Neural progenitor cell (in vitro differentiated cells): ENCODE results near the gene RASAL3. TPM values are rescaled to one million over a fixed set of nuclear protein-coding genes. Genes with fewer than 3 reads are reported as not detected.

Experiments
- DNase-seq: peaks from one replicate; pipeline ENCODE4 v3.0.0-alpha.2; 2016; ENCODE audit warnings: low spot score
- H2AFZ ChIP-seq: fragments of 200-600 bp; sonication (generic); replicated peaks from 2 replicates; pipeline ENCODE4 v1.6.1; 2016; ENCODE audit warnings: antibody characterized with exemption
- H3F3A ChIP-seq: fragments of 200-600 bp; sonication (generic); 2 replicates; pipeline ENCODE4 v1.6.1; 2016; ENCODE audit warnings: antibody characterized with exemption, low read depth
- H3K27ac ChIP-seq: fragments of 200-600 bp; sonication (generic); 2 replicates; pipeline ENCODE4 v1.5.1; 2016; ENCODE audit warnings: mild to moderate bottlenecking
- H3K27me3 ChIP-seq: fragments of 200-600 bp; sonication (generic); 2 replicates; pipeline ENCODE4 v1.6.1; 2016; ENCODE audit warnings: mild to moderate bottlenecking, moderate library complexity
- H3K36me3 ChIP-seq: fragments of 200-600 bp; sonication (generic); 2 replicates; pipeline ENCODE4 v1.5.1; 2016
- H3K4me1 ChIP-seq: fragments of 200-600 bp; sonication (generic); 2 replicates; pipeline ENCODE4 v1.6.1; 2016; ENCODE audit warnings: mixed run types
- H3K4me2 ChIP-seq: fragments of 200-600 bp; sonication (generic); 2 replicates; pipeline ENCODE4 v1.6.1; 2016
- H3K4me3 ChIP-seq: fragments of 200-600 bp; sonication (generic); 2 replicates; pipeline ENCODE4 v1.5.1; 2016
- H3K79me2 ChIP-seq: fragments of 200-600 bp; sonication (generic); 2 replicates; pipeline ENCODE4 v1.6.1; 2016; ENCODE audit warnings: low read depth
- H3K9ac ChIP-seq: fragments of 200-600 bp; sonication (generic); 2 replicates; pipeline ENCODE4 v1.6.1; 2016
- H3K9me3 ChIP-seq: fragments of 200-600 bp; sonication (generic); 2 replicates; pipeline ENCODE4 v1.5.1; 2016; ENCODE audit warnings: low read depth
- H4K20me1 ChIP-seq: fragments of 200-600 bp; sonication (generic); 2 replicates; pipeline ENCODE4 v1.6.1; 2016; ENCODE audit warnings: low read depth
- H3K27ac Mint-ChIP-seq: 3 replicates; pipeline ENCODE4 v1.8.0; 2021; ENCODE audit warnings: mixed read lengths
- H3K27me3 Mint-ChIP-seq: 2 replicates; pipeline ENCODE4 v1.8.0; 2022; ENCODE audit warnings: low read depth, mild to moderate bottlenecking, inconsistent platforms, moderate library complexity, mixed read lengths; ENCODE audit not compliant: insufficient read depth
- H3K36me3 Mint-ChIP-seq: 3 replicates; pipeline ENCODE4 v1.8.0; 2021; ENCODE audit warnings: mixed read lengths
- H3K4me1 Mint-ChIP-seq: 3 replicates; pipeline ENCODE4 v1.8.0; 2021; ENCODE audit warnings: mixed read lengths
- H3K4me3 Mint-ChIP-seq: 3 replicates; pipeline ENCODE4 v1.8.0; 2021; ENCODE audit warnings: mild to moderate bottlenecking, moderate library complexity, mixed read lengths
- H3K9me3 Mint-ChIP-seq: 3 replicates; pipeline ENCODE4 v1.8.0; 2020; ENCODE audit warnings: mixed read lengths
- EZH2 ChIP-seq: fragments of 200-600 bp; sonication (generic); IDR thresholded peaks from 2 replicates; pipeline ENCODE4 v1.6.1; 2017; ENCODE audit warnings: antibody characterized with exemption, mild to moderate bottlenecking, moderate library complexity
- EZH2phosphoT487 ChIP-seq: fragments of 200-600 bp; sonication (generic); IDR thresholded peaks from 2 replicates; pipeline ENCODE4 v1.6.1; 2017; ENCODE audit warnings: antibody characterized with exemption
- total RNA-seq: library from RNA; depleted of rRNA; stranded (reverse); fragments of >200 nt; gene quantifications from 2 replicates; pipeline ENCODE4 v1.2.3, GENCODE V29; 2015; ENCODE audit warnings: low replicate concordance
- TF ChIP-seq, protein P1 (sequence below): fragments of 200-600 bp; sonication (generic); IDR thresholded peaks from 2 replicates; pipeline ENCODE4 v1.5.1; 2017; ENCODE audit warnings: antibody characterized with exemption, mild to moderate bottlenecking

Gene RASAL3
- total RNA-seq, 1 donor from 2014 or later = not detected

GRCh38 chr19:15421721-15422260 lies 42.6 kb downstream of the RASAL3 start:
- Mint-ChIP-seq H3K4me1 (peaks cover 14% of the 10 kb centered on the region), H3K27ac (no peak overlapping the region), H3K36me3 (peaks cover 25% of the 10 kb centered on the region), H3K27me3 (peaks cover 10% of the 10 kb centered on the region), H3K4me3 (no peak overlapping the region), H3K9me3 (peaks cover 9% of the 10 kb centered on the region)
- Histone ChIP-seq H3K9ac (no peak overlapping the region), H3K79me2 (peaks cover 20% of the 10 kb centered on the region), H3K4me1 (peaks cover 9% of the 10 kb centered on the region), H3K27me3 (no peaks in the 10 kb centered on the region), H4K20me1 (peaks cover 17% of the 10 kb centered on the region), H3K9me3 (no peaks in the 10 kb centered on the region), H3K4me2 (no peak overlapping the region), H3K36me3 (peaks cover 5% of the 10 kb centered on the region), H3F3A (peaks cover 8% of the 10 kb centered on the region), H2AFZ (no peak overlapping the region), H3K4me3 (no peak overlapping the region), H3K27ac (no peak overlapping the region)
- TF ChIP-seq EZH2 (no peak), EZH2phosphoT487 (no peak)
- TF ChIP-seq, protein P1, sequence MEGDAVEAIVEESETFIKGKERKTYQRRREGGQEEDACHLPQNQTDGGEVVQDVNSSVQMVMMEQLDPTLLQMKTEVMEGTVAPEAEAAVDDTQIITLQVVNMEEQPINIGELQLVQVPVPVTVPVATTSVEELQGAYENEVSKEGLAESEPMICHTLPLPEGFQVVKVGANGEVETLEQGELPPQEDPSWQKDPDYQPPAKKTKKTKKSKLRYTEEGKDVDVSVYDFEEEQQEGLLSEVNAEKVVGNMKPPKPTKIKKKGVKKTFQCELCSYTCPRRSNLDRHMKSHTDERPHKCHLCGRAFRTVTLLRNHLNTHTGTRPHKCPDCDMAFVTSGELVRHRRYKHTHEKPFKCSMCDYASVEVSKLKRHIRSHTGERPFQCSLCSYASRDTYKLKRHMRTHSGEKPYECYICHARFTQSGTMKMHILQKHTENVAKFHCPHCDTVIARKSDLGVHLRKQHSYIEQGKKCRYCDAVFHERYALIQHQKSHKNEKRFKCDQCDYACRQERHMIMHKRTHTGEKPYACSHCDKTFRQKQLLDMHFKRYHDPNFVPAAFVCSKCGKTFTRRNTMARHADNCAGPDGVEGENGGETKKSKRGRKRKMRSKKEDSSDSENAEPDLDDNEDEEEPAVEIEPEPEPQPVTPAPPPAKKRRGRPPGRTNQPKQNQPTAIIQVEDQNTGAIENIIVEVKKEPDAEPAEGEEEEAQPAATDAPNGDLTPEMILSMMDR = no peak
- no peak for DNase-seq

DNA sequence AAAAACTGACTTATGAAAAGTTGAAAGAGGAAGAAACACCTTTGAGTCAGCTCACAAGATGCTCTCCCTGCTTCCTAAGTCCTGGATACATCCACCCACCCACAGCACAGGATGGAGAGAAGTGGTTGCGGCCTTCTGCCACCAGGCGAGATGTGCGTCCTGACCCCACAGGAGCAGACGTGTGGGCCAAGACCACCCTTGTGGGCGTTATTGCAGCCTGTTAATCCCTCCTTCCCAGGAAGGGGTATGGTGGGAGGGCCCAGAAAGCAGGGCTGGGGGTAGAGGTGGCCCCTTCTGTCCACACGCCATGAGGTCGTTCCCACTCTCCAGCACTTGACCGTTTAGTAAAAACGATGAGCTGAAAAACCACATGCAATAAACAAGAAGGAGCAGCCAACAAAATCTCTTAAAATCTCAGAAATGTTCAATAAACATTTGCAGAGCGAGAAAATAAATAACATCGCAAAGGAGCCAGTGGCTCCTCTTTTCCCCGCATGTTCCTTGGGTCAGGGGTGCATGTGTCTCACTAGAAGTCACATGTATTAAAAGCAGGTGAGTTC lies 43.1 kb downstream of the RASAL3 start:
- Mint-ChIP-seq H3K4me3 (no peak overlapping the region), H3K27me3 (peaks cover 10% of the 10 kb centered on the region), H3K36me3 (peaks cover 25% of the 10 kb centered on the region), H3K27ac (no peak overlapping the region), H3K4me1 (peaks cover 19% of the 10 kb centered on the region), H3K9me3 (peaks cover 9% of the 10 kb centered on the region)
- no peaks in the 10 kb centered on the region for H3K9me3 ChIP-seq
- DNase-seq = no peak
- H3K27ac ChIP-seq = no peak overlapping the region
- no peak overlapping the region for H3K4me3 ChIP-seq
- TF ChIP-seq EZH2phosphoT487 (no peak), EZH2 (no peak)
- TF ChIP-seq, protein P1 = no peak
- H2AFZ ChIP-seq = no peak overlapping the region
- peaks cover 22% of the 10 kb centered on the region for H4K20me1 ChIP-seq
- H3F3A ChIP-seq = peaks cover 8% of the 10 kb centered on the region
- H3K79me2 ChIP-seq = peaks cover 26% of the 10 kb centered on the region
- peaks cover 5% of the 10 kb centered on the region for H3K36me3 ChIP-seq
- peaks cover 10% of the 10 kb centered on the region for H3K4me1 ChIP-seq
- no peak overlapping the region for H3K9ac ChIP-seq
- no peaks in the 10 kb centered on the region for H3K27me3 ChIP-seq
- H3K4me2 ChIP-seq = no peak overlapping the region

GRCh38 chr19:15419413-15420025 lies 44.8 kb downstream of the RASAL3 start:
- Mint-ChIP-seq H3K27me3 (peaks cover 7% of the 10 kb centered on the region), H3K4me1 (peaks cover 22% of the 10 kb centered on the region), H3K36me3 (peaks cover 30% of the 10 kb centered on the region), H3K27ac (no peak overlapping the region), H3K9me3 (peaks cover 7% of the 10 kb centered on the region), H3K4me3 (peak overlapping the region; percentile 100)
- H3K79me2 ChIP-seq = peaks cover 43% of the 10 kb centered on the region
- H3K36me3 ChIP-seq = peaks cover 5% of the 10 kb centered on the region
- H3K4me3 ChIP-seq = peak overlapping the region; percentile 26
- no peak for DNase-seq
- no peak overlapping the region for H3K9ac ChIP-seq
- H3K4me1 ChIP-seq = peaks cover 10% of the 10 kb centered on the region
- H3F3A ChIP-seq = peaks cover 16% of the 10 kb centered on the region
- H3K27me3 ChIP-seq = no peaks in the 10 kb centered on the region
- no peak overlapping the region for H2AFZ ChIP-seq
- H4K20me1 ChIP-seq = peaks cover 34% of the 10 kb centered on the region
- H3K4me2 ChIP-seq = peak overlapping the region; percentile 70
- no peak overlapping the region for H3K27ac ChIP-seq
- no peaks in the 10 kb centered on the region for H3K9me3 ChIP-seq
- TF ChIP-seq EZH2 (no peak), EZH2phosphoT487 (no peak)
- TF ChIP-seq, protein P1 = no peak
